Measurements from ENCODE around the gene RASGEF1B.

- TF ChIP-seq CTCF (conservative IDR thresholded peaks at IDR 0.05; ENCODE audit: low read depth, low read length) (no peak), EZH2 (IDR thresholded peaks at IDR 0.05; ENCODE audit: low read length, unreplicated experiment) (no peak), EZH2phosphoT487 (IDR thresholded peaks at IDR 0.05; ENCODE audit: borderline replicate concordance, low read length) (no peak)
Measured at GRCh38 chr4:81512757-81513501, 41.2 kb upstream of the RASGEF1B start.

All from PC-3 (cell line).